ENCODE data around the gene HOXA9. TPM values are rescaled to one million over a fixed set of nuclear protein-coding genes. Genes with fewer than 3 reads are reported as not detected.

Gene HOXA9
- total RNA-seq, 4 donors from 2014 or later = 25.7 to 71.2 (median 46.1) TPM

DNA sequence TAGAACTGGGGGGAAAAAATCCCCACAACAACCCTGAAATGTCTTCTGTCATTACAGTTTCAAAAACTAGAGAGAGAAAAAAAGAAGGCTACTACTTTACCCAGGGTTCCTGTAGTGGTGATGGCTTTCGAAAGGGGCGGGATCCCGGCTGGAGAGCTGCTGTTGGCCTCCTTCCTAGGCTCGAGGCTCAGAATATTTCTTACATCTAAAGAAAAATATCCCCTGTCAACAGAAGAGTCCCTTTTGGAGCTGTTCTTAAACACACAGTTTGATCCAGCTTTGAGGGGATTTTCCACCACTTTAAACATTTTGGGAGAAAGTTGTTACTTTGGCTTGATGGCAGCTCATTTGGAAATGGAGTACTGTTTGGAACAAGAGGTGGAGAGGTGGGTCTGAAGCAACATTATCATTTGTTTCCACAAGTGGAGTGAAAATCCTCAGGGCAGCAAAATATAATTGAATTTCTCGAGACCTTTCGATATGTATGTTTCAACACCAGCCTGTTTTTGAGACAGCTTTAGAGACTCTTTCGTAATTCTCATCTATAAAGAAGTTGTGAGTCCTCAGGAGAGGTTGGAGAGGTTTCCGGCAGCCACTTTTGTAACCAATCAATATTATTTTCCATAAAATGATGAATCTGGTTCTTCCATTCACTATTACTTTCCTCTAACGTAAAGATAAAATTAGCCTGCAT lies 29.5 kb upstream of the HOXA9 start:
- Histone ChIP-seq H3K9me3 (peaks cover 0 to 6% (median 0%) of the 10 kb centered on the region in 4 donors), H3K4me1 (peaks cover 8 to 30% (median 15%) of the 10 kb centered on the region in 4 donors), H3K27ac (no peak overlapping the region), H3K4me3 (no peak overlapping the region), H3K27me3 (peaks cover 0 to 88% of the 10 kb centered on the region in 2 donors), H3K36me3 (no peaks in the 10 kb centered on the region)
- DNase-seq = no peak
- TF ChIP-seq POLR2A (IDR thresholded peaks at IDR 0.05) = no peak
- TF ChIP-seq, protein P1, sequence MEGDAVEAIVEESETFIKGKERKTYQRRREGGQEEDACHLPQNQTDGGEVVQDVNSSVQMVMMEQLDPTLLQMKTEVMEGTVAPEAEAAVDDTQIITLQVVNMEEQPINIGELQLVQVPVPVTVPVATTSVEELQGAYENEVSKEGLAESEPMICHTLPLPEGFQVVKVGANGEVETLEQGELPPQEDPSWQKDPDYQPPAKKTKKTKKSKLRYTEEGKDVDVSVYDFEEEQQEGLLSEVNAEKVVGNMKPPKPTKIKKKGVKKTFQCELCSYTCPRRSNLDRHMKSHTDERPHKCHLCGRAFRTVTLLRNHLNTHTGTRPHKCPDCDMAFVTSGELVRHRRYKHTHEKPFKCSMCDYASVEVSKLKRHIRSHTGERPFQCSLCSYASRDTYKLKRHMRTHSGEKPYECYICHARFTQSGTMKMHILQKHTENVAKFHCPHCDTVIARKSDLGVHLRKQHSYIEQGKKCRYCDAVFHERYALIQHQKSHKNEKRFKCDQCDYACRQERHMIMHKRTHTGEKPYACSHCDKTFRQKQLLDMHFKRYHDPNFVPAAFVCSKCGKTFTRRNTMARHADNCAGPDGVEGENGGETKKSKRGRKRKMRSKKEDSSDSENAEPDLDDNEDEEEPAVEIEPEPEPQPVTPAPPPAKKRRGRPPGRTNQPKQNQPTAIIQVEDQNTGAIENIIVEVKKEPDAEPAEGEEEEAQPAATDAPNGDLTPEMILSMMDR (IDR thresholded peaks at IDR 0.05) = no peak

DNA sequence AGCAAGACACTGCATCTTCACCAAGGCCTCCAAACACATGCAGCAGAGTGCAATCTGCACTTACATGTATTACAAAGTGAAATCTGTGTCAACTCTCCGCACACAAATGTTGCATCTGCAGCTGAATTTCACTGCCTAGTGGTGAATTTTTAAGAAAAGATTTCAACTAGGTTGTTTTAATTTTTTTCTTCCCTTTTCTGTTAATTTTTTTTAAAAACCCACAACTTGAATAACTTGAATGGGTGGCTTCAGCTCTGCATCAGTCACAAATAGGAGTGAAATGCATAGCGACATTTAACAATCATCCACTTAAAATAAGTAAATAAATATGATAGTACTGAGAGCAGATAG lies 28.6 kb upstream of the HOXA9 start:
- H3K27me3 ChIP-seq = peaks cover 3 to 90% of the 10 kb centered on the region in 2 donors
- H3K9me3 ChIP-seq = peaks cover 0 to 1% (median 0%) of the 10 kb centered on the region in 4 donors
- no peaks in the 10 kb centered on the region for H3K36me3 ChIP-seq
- H3K27ac ChIP-seq = no peak overlapping the region
- H3K4me1 ChIP-seq = peaks cover 6 to 28% (median 14%) of the 10 kb centered on the region in 4 donors
- DNase-seq = no peak
- no peak overlapping the region for H3K4me3 ChIP-seq
- TF ChIP-seq POLR2A (IDR thresholded peaks at IDR 0.05) = no peak
- TF ChIP-seq, protein P1 (IDR thresholded peaks at IDR 0.05) = no peak

DNA sequence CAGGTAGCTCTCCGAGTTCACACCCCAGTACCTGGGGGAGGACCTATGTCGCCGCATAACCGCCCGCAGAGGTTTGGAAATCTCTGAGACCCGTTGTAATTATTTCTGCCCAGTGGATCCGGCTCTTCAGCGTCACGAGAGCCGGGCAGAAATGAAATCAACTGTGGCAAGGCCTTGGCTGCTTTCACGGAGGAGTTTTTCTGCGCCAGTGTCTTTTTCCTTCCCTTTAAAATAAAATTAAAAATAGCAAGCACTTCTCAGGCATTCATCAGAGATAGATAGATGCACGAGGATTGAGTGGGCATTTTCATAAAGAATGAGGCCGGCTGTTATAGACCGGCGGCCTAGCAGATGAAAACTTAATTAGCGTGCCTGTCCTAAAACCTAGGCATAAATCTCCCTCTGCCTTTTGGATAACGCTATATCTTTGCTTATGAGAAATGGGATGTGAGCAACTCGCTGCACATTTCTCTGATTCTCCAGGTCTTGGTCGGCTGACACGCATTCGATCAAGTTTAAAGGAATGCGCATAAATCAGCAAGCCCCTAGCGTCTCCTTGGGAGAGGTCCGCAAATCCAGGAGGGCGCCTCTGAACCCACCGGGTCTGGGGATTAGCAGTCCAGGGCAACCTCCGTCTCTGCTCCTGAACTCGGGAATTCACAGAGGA lies 28.1 kb upstream of the HOXA9 start:
- Histone ChIP-seq H3K4me1 (peaks cover 4 to 28% (median 17%) of the 10 kb centered on the region in 4 donors), H3K9me3 (no peaks in the 10 kb centered on the region), H3K4me3 (peak overlapping the region in 2 of 4 donors; percentile 40 to 44), H3K27me3 (peaks cover 4 to 89% of the 10 kb centered on the region in 2 donors), H3K36me3 (no peaks in the 10 kb centered on the region), H3K27ac (no peak overlapping the region)
- peak in 2 of 3 donors; percentile 5 to 37 for DNase-seq
- TF ChIP-seq POLR2A (IDR thresholded peaks at IDR 0.05) = no peak
- TF ChIP-seq, protein P1 (IDR thresholded peaks at IDR 0.05) = no peak

DNA sequence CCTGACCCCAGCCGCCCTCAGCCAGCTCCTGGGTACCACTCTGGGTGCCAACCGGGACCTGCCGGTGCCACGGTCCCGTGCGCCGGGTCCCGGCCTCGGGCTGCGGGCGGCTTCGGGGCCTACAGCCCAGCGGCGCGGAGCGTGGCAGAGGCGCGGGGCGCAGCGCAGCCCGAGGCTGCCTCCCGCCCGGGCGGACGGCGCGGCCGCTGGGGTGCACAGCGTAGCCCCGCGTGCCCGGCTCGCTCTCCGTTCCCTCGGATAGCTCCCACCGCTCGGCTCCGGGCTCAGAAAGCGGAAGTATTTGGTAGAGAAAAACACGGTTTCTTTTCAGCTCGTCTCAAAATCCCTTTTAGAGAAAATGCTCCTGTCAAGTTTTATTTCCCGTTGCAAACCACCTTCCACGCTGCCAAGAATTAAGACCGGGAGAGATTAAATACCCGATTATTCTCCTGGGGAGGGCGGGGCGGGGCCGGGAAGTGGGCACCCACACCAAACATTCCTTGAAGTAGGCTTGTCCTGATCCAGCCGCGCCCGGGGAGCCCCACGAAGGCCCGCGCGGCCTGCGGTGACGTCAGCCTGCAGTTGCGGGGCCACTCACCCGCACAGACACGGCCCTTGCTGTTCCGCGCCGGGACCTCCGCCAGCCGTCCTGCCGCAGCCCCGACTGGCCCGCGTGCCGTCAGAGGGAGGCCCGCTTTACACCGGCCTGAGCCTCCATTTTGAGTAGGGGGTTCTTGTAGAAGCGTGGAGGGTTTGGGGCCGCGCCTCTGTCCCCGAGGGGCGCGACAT lies 27.4 kb upstream of the HOXA9 start:
- peak overlapping the region; percentile 3 to 44 (median 33) for H3K4me3 ChIP-seq
- no peaks in the 10 kb centered on the region for H3K36me3 ChIP-seq
- H3K27me3 ChIP-seq = peaks cover 4 to 89% of the 10 kb centered on the region in 2 donors
- no peak overlapping the region for H3K27ac ChIP-seq
- TF ChIP-seq, protein P1 (IDR thresholded peaks at IDR 0.05) = no peak
- TF ChIP-seq POLR2A (IDR thresholded peaks at IDR 0.05) = no peak
- H3K9me3 ChIP-seq = no peaks in the 10 kb centered on the region
- DNase-seq = peak in 1 of 3 donors; percentile 56
- H3K4me1 ChIP-seq = peaks cover 4 to 34% (median 24%) of the 10 kb centered on the region in 4 donors

DNA sequence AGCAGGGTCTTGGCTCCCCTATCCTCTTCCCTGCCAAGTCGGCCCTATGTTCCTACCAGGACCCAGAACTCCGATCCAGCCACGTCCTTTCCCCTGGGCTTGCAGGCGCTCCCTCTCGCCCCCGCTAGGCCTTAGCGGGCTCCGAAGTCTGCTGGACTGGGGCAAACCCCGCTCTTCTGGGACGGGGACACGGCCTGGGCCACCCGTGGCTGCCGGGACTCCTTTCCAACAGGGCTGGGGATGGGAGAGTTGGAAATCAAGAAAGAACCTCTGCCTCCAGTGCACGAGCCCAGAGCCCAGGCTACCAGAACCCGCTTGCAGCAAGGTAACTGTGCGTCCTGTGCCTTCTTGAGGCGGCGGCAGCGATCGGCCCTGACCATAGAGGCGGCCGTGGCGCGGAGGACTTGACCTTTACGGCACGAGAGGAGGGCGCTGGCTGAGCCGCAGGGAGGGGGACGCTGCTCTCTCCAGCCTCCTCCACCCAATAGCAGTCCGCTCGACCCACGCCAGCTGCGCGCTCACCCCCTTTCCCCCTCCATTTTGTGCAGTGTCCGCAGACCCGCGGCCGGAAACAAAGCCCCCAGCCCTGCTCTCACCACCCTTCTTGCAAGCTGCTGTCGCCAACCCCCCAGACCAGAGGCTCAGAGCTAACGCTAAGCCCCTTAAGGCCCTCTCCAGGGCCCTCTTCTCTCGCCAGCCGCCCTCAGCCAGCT lies 26.7 kb upstream of the HOXA9 start:
- peak in 1 of 3 donors; percentile 53 for DNase-seq
- Histone ChIP-seq H3K27me3 (peaks cover 4 to 87% of the 10 kb centered on the region in 2 donors), H3K4me3 (peak overlapping the region in 3 of 4 donors; percentile 26 to 44 (median 40)), H3K9me3 (no peaks in the 10 kb centered on the region), H3K36me3 (no peaks in the 10 kb centered on the region), H3K27ac (no peak overlapping the region), H3K4me1 (peaks cover 4 to 34% (median 25%) of the 10 kb centered on the region in 4 donors)
- TF ChIP-seq, protein P1 (IDR thresholded peaks at IDR 0.05) = no peak
- no peak for TF ChIP-seq POLR2A (IDR thresholded peaks at IDR 0.05)

Measured in Peyer's patch (tissue), 4 donors.